Hematopoietic multipotent progenitor cell treated with erythropoietin and hydrocortisone succinate and interleukin-3 and kit ligand, for 15 days (in vitro differentiated cells): ENCODE data around the gene FMNL2.
"Not testable (repeated sequence)": the region's sequence is repeated elsewhere in the genome, so short reads cannot be mapped to it uniquely, and the experiment has no call there.

Source experiments
- DNase-seq: peaks from one replicate; pipeline ENCODE4 v3.0.0-alpha.2; 2015; ENCODE audit warnings: low spot score

FMNL2 gene

DNA sequence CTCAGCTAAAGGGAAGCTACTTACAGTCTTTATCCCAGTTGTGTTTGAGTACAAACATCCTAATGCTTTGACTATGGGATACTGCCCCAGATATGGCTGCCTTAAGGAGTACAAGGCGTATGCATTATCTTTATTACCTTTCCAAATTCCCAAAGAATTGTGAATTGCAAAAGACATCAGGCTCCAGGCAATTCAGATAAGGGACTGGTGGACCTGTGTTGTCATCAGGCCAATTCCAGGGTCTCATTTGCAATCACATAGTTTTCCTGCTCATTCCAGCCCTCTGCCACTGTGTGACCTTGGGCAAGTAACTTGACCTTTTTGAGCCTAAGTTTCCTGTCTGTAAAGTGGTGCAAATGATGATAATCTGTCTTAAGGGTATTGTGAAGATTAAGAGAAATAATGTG is 137.5 kb downstream of the FMNL2 start:
- DNase-seq, result no peak

DNA sequence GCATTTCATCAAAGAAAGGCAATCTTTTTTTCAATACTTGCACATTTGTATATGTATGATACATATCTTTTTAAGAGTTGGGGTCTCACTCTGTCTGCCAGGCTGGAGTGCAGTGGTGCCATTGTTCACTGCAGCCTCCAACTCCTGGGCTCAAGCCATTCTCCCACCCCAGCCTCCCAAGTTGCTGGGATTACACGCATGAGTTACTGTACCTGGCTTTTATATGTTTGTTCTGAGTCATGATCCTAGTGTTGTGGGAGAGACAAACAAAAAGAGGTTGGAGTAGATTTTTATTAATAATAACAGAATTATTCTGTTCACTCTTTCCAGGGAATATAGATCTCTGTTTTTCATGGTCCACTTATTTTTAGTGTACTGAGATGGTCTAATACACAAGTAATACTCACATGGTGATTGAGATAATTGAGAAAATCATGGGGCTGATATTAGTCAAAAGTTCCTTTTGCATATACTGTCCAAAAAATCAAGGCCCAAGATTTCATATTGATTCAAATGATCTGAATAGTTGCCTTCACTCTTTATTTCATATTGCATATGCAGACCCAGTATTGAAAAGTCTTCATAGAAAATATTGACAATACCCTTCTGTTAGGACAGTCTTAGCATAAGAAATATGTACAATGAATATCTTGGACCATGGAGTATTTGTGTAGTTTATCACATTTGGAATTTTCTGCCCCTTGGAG is 138.3 kb downstream of the FMNL2 start:
- no peak for DNase-seq

DNA sequence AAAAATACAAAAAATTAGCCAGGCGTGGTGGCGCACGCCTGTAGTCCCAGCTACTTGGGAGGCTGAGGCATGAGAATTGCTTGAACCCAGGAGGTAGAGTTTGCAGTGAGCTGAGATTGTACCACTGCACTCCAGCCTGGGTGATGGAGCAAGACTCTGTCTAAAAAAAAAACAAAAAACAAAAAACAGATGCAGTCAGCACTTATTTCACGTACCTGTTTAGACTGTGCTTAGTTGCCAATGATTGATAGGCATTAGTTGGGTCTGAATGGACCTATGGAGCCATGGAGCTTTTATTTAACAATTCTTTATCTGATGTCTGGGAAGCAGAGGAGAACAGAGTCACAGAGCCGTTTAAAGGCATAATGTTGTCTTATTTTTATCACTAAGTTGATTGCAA is 139.5 kb downstream of the FMNL2 start:
- not testable (repeated sequence) for DNase-seq

DNA sequence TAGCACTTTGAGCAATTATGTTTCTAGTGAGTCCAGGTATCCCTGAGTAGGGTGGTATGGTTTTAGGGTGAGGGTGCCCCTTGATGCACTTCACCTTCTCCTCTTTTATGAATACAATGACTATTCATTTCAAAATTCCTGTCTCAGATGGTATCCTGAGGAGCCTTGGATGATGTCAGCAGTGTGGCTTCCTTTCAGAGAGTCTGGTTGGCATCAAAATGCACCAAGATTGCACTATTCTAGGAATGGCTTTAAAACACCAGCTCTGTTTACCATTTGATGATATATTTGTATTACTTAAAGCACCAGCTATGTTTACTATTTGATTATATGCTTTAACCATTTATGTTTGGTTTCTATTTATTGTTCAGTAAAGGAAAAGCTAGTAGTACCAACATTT is 141.0 kb downstream of the FMNL2 start:
- DNase-seq, result no peak

DNA sequence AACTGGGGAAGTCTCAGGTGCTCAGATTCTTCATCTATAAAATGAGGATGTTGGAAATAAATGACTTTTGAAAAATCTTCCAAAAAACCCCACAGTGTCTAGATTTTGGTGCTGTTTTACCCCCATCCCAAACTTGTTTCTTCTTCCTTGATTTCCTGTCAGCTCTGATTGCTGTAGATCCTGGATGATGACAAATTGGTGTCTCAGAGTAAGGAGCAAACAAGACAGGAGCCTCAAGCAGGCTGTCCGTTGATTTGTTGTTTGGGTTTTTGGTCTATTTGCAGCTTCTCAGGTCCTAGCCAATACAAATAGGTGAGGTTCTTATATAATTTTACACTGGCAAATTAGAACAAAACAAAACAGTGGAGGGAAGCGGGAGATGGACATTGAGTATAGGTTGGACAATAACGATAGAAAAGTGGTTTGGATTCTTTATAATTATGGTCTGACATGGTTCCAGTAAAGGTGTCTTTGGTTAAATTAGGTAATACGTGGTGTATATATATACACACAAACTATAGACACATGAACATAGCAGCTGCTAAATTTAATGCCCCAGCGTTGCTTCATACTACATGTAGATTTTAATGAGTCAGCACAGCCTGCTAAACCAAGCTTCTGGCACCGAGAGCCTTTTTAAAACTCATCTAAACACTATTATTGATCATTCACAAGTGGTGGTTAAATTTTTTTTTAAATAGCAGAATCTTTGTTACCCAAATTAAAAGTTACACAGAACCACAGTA is 142.5 kb downstream of the FMNL2 start:
- DNase-seq, result no peak

DNA sequence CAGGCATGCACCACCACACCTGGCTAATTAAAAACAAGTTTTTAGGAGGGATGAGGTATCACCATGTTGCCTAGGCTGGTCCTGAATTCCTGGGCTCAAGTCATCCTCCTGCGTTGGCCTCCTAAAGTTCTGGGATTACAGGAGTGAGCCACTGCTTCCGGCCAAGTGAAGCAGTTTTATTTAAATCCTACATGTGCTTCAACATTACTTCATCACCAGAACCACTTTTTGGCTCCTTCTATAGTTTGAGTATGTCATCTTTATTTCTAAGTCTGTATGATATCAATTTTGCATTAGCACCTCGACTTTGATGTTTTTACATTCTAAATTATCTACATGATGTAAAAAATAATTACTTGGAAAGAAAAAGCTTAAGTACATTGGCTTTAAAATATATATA is 144.3 kb downstream of the FMNL2 start:
- DNase-seq, result no peak

DNA sequence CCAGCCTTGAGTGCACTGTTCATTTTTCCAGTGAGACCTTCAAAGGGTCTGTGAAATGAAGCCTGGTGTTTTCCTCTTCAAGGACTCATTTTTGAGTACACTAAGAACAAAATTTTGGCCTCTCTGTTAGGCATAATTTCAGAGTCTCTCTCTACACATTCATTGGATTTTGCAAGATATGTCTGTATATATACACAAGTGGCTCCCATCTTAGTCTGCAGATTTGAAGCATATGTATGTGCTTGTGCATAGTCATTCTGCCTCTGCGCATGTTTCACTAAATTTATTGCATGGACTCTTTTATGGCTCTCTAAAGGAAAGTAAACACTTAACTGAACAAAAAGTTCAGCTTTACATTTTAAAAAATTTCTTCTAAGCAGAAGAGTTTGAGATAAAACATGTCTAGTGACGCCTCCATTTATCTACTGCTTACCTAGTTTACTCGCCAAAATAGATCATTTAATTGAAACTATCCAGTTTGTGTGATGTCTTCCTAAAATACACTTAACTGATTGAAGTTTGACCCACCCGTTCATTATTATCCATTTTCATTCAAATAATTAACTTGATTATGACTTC is 145.9 kb downstream of the FMNL2 start:
- no peak for DNase-seq

DNA sequence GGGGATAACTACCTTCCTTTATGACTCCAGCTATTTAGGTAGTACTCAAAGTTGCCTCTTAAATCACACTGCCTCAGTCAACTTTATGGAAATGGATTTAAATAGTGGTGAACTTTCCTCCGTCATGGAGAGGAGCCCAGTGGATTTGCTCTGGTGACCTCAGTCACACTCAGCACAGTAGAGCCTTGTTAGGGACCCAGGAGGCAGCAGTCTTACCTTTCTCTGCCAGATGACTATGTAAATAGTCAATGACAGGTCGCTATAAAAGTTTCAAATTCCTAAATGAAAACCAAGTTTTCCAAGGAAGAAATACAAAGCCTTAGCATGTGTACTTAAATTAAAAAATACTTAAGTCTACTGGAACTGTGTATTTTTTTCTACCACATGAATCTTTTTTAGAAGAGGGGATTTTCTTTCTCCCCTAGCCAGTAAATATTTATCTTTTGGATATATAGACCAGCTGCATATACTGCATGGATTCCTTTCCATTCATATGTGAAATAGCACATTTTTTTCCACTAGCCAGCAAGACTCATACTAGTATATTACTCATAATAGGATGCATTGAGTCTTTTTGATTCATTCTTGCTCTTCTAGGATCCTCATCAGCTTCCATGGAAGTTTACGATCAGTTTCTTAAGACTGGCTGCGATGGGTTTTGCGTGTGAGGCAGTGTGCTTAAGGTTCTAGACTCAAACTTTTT is 147.1 kb downstream of the FMNL2 start:
- no peak for DNase-seq

DNA sequence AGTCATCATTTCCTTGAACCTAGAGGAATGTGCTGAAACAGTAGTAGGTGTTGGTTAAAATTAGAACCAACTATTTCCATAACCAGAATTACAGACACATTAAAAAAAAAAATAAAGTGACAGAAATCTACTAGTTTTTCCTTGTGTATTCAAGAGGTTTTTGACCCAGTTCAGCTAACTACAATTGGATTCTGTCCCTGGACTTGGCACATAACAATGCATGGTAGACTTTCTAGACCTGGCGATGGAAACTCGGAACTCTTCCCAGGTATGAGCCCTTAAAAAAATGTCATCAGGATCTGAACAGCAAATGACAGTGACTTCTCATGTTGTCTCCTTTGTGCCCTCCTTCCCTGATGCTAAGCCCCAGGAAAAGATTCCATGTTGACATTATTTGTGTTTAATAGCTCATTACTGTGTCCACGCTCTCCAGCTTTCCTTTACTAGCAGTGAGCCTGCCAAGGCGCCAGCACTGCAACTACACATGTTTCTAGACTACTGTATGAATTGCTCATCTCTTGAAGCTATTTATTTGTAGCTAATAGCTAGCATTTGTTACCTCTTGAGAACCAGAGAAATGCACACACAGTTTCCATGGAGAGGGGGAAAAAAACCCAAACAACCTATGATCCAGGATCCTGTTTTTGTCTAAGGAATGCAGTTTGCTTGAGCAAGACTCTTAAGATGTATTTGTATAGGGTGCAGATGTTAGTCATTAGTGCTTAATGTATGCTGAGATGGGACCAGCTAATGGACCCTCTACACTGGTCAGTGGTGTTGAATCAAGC is 148.5 kb downstream of the FMNL2 start:
- no peak for DNase-seq

DNA sequence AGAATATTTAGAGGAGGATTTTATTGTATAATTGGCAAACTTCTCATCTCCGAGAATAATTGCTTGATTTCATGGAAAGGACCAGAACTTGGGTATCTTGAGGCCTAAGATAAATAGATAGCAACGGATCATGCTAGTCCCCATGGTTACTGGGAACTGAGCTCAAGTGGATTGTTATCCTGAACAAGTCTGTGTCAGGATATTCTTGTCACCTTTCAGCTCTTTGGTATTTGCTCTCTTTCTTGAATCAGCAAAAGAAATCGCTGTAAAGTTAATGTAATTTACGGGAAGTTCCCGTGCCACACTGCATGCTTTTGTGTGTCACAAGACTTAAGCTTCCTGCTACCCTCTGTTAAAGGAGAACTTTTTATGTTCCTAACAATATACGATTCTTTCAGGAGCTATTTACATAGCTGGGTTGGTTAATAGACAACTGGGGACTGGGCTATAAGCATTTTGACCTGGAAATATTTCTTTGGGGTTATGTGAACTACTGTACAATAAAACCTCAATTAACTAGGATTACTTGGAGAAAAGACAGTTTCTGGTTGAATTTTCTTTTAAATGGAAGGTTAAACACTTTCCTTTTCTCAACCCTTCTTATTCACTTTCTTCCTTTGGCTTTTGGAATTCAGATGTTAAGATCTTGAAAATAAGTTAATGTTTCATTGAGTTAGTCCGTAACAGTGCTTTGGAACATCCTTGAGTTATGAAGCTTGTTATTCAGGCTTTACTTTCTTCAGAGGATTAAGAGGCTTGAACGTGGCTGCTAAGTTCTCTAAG is 151.2 kb downstream of the FMNL2 start:
- no peak for DNase-seq

DNA sequence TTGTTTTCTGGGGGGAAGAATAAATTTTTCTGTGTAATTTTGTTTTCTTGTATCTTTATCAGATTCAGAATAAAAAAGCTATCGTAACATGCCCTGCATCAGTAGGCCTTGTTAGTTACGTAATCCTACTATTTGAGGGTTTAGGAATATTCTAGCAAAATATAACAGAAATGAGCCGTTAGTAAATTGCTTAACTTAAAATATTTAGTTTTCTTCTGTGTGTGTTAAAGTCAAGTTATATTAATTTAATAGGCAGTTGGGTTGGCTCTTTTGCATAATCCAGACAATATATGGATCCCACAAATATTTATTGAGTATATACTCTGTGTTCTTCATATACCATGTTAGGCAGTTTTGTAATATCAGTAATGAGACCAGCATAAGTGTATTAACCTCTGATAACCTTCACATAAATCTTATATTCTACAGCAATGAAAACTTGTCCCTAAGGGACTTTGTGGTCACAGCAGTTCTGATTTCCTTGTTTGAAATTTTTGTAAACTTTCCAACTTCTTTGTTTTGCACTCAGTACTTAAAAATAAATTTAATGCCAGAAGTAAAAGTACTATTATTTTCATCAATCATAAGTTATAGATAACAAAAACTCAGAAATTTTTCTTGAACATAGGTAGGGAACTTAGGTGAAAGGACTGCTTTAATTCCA is 151.9 kb downstream of the FMNL2 start:
- DNase-seq, result no peak

DNA sequence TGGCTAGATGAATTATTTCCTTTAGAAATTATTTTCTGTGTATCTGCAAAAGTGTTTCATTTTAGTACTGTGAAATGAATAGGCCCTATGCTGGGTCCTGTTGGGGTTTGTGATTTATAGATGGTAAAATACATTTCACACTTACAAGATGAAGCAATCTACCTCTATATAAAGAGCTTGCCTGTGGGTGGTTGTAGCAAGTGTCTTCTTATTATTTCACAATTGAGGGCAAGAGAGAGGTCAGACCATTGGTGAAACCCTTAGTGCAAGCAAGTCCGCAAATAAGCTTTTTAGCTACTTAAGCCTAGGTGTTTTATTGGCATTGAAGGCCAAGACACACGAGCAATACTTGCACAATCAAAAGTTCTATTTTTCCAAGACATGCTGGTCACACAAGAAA is 153.1 kb downstream of the FMNL2 start:
- no peak for DNase-seq

DNA sequence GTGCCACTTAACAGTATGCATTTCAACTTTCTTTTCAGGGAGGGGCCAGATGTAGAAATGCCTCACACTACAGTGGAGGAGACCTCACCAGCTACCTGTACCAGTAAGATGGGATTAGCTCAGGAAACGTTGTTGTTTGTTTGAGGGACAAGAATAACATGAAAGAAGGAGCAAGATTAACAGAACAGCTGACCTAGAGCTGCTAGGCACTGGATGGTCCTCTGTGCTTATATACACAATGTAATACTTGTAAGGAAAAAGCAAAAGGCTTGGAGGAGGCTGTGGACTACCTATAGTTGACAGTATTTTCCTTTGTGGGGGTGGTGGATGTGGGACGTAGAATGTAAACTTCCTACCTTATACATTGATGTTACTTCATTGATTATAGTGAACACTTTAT is 154.4 kb downstream of the FMNL2 start:
- no peak for DNase-seq

DNA sequence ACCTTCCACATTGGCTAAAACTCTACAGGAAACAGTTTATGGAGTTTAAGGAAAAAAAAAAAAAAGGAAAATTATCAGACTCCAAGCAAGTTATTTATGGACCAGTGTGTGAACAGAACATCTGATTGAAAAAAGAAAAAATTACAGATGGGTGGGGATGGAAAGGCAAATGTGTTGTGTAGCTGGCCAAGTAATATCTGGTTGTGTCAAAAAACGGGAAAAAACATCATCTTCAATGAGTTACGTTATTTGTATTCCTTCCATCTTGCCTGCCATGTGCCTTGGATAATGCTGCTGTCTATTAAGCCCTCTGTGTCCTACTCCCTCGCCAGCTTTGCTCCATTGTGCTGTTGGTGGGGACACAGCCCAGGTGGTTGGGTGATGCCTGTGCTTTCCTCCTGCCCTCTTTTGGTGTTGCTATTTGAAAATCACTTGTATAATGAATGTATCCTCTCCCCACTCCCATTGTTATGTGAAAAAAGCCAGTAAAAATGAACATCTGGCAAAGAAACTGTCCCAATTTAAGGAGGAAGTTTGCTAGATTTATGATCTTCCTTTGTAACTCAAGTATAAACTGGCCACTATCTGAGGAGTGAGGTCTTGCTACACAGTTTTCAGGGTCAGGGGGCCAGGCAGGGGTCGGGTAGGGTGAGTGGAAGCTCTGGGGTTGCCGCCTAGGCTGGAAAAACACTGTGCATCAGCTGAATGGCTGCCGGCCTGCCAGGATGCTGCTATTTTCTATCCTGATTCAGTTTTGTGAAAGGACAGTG is 155.9 kb downstream of the FMNL2 start:
- DNase-seq, result no peak

DNA sequence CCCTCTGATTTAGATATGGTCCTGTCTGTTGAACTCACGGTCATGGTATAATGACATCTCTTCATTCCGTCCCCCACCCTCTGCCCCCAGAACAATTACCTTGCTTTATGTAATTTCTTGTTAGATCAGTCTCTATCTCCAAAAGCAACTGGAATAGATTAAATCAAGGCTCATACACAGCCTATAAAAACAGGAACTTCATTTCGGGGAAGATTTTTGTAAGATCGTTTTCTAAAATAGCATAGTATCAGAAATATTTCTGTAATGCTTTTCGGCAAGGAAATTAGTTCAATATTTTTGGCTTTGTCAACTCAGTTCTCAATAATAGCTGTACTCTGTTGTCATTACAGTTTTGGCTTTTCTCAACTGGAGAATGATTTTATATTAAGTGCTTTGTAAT is 157.2 kb downstream of the FMNL2 start:
- no peak for DNase-seq

DNA sequence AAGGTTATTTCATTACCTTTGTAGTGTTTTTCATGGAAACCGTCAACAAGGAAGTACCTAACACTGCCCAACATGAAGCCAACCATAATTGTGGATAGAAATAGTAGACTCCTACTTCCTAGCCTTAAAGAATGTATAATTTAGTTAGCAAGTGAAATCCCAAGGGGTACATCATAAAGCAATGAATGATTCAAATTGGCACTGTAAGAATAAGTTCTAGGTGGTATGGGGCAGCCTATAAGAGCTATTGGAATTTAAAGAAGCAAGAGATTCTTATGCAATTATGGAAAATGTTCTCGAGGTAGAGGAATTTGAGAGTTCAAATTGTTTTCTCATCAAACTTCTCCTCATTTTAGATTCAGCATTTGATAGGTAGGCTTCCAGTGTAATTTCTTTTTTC is 157.9 kb downstream of the FMNL2 start:
- no peak for DNase-seq

DNA sequence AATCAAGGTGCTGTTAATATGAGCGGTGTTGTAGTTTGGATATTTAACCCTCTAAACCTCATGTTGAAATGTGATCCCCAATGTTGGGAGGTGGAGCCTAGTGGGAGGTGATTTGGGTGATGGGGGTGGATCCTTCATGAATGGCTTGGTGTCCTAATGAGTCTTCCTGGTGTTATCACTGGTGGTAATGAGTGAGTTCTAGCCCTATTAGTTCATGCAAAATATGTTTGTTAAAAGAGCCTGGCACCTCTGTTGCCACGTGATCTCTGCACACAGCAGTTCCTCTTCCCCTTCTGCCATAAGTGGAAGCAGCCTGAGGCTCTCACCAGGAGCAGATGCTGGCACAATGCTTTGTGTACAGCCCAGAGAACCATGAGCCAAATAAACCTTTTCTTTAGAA is 158.4 kb downstream of the FMNL2 start:
- DNase-seq, result no peak

DNA sequence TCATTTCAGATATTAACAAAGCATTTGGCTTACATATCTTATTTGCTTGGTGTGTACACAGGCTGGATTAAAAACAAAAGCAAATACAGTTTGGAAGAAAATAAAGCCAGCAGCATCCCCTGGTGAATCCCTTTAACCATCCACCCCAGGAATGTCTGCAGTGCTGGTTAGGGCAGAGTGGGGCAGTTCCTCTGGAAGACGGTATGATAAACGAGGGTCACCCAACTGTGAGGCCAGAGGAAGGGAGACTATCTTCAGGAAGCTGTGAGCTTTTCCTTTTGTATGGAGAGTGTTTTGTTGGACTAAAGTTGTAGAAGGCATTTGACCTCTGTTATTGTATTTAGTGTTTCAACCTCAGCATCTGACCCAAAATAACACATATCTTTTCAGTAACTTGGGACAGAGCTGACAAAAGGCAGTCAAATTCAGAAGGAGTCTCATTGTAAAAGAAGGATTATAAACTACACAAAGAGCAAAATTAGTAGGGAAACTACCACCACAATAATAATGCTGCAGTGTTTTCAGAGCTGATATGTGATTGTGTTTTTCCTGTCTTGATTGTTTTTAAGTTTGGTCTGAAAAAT is 159.1 kb downstream of the FMNL2 start:
- no peak for DNase-seq

DNA sequence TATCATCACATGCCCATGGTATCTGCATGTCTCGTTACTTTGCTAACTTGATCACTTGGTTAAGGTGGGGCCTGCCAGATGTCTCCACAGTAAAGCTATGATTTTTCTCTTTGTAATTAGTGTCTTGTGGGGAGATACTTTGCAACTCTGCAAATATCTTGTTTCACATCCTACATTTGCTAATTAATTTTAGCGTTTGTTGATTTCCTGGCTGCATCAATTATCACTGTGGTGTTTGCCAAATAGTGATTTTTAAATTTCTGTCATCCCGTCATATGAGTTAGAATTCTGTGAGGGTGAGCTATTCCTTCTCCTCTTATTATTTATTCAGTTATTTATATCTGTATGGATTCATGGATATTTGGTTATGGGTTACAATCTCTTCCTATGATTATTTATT is 161.4 kb downstream of the FMNL2 start:
- DNase-seq, result no peak
